GM18505 (cell line): ENCODE measurements around the gene PKLR.
"Not testable (repeated sequence)": the region's sequence is repeated elsewhere in the genome, so short reads cannot be mapped to it uniquely, and the experiment has no call there.

ENCODE experiments used
- ATAC-seq: cut with Tn5 transposase; IDR thresholded peaks from one replicate; pipeline ENCODE4 v1.9.1; 2021; ENCODE audit not compliant: unreplicated experiment
- POLR2A ChIP-seq: IDR thresholded peaks from 4 replicates; pipeline ENCODE4 v1.6.1; 2011; ENCODE audit warnings: borderline replicate concordance; ENCODE audit not compliant: insufficient read depth, insufficient read length; ENCODE audit errors: extremely low read depth

The PKLR gene

DNA sequence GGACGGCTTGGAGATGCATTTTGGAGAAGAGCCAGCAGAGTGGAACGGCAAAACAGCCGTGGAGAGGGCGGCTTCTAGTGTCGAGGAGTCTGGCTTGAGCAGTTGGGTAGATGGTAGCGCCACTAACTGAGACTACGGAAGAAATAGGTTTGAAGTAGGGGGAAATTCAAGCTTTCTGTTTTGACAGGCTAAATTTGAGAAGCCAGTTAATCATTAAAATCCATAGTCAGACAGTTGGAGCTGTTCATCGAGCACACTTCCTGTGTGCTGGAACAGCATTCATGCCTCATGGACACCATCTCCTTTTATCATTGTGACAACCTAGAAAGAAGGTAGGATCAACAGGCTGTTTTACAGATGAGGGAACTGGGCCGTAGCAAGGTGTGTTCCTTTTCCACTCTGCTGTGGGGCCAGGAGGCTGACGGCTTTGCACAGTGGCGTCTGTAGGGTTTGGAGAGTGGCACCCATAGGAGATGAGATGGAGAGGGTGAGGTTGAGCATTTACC, 3.4 kb upstream of the PKLR start:
- ATAC-seq: no peak
- TF ChIP-seq POLR2A: no peak

DNA sequence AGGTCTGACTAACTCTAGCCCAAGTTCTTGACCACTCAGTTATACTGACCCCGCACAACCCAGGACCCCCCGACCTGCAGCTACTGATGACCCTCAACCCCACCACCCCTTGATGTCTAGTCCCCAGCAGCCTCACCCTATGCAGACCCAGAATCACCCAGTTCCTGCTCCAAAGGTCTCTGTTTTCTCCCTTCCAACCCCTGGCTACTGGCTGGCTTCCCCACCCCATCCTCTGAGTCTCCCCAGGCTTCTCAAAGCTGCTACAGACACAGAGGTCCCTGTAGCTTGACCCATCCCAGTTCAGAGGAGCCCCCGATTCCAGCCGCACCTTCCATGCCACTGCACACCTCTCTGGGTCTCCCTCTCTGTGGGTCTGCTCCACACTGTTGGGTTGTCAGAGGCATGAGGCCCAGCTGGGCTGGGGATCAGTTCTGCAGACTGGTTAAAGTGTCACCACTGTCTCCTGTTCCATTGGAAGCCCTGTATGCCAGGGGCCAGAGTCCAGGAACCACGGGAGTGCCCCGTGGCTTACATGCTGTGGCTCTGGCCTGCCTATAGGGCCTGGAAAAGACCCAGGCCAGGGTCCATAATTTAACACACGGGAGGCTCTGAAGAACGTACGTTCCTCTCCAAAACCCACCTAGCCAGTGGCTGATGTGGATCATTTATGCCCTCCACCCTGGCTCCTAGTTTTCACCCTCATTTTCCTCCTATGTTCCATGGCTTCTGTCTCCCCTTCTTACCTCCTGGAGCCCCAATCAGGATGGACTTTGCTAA, 497 bp downstream of the PKLR start:
- ATAC-seq: no peak
- TF ChIP-seq POLR2A: no peak

DNA sequence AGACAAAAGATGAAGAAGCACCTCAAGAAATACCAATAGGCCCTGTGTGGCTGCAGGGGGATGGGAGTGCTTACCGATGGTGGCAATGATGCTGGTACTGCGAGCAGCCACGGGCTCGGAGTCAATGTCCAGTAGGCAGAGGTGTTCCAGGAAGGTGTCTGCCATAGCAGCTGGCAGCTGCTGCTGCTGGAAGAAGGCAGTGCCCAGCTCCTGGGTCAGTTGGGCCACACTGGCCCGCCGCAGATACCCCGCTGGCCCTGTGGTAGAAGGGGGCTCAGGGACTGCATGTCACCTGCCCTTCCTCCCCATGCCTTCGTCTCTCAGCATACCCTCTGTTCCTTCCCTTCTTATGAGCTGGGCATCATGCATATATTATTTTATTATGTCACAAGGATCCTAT, 1.2 kb downstream of the PKLR start:
- TF ChIP-seq POLR2A: no peak
- no peak for ATAC-seq

- no peak for ATAC-seq
- no peak for TF ChIP-seq POLR2A
Measured at GRCh38 chr1:155297384-155297783, 3.9 kb downstream of the PKLR start.

DNA sequence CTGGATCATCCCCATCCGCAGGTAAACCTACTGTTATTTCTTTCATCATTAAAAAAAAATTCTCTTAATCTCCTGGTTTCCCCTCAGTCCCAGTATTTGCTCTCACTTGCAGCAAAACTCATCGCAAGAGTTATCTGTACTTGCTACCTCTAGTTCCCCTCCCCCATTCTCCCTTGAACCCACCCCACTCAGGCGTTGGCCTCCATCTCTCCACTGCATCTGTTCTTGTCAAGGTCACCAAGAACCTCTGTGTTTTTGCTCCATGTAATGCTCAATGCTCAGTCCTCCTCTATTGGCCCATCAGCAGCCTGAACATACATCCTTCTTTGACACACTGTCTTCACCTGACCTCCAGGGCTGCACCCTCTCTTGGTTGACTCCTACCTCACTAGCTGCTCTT, 4.6 kb downstream of the PKLR start:
- no peak for ATAC-seq
- no peak for TF ChIP-seq POLR2A

- no peak for ATAC-seq
- no peak for TF ChIP-seq POLR2A
Measured at GRCh38 chr1:155295942-155296267, 5.3 kb downstream of the PKLR start.

DNA sequence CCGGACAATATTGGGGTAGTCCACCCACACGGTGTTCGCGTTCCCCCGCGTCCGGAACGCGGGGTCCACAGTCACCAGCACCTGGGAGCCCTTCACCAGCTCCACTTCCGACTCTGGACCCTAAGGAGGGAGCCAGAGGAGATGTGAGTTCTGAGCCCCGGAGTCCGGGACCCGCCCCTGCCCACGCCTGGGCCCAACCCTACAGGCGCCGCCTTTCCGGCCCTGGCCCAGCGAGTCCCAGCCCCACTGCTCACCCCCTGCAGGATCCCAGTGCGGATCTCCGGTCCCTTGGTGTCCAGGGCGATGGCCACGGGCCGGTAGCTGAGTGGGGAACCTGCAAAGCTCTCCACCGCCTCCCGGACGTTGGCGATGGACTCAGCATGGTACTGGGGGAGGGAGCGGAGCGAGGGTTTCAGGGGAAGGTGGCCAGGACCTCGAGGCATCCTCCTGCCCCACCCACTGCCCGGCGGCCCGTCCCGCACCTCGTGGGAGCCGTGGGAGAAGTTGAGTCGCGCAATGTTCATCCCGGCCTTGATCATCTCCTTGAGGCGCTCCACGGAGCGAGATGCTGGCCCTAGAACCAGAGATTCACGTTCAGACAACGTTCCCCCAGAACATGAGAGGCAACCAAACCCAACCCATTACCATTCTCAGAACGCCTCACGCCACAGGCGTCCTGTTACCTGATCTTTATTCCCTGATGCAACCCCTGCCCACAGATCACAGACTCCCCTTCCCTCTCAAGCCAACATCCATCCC, 5.9 kb downstream of the PKLR start:
- TF ChIP-seq POLR2A: no peak
- no peak for ATAC-seq

DNA sequence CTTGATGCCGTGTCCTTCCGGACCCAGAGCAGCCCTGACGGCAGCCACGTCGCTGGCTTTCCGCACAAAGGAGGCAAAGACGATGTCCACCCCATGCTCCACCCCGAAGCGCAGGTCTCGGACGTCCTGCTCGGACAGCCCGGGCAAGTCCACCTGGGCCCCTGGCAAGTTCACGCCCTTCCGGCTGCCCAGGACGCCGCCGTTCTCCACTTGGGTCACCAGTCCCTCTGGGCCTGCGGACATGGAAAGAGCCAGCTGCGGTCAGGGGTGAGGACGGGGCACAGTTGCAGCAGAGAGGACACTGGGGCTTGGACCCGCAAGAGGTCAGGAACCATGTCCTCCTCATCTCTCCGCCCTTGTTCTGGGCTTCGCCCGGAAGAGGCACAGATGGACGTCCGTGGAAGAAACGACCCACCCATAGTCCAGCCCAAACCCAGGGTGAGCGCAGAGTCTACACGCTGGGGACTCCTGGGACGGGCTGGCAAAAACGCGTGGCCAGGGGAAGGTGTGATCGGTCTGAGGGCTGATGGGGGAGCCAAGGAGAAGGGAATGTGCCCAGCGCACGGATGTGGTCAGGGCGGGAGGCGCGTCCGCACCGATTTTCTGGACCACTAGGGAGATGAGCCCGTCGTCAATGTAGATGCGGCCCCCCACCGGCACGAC, 6.6 kb downstream of the PKLR start:
- ATAC-seq: no peak

DNA sequence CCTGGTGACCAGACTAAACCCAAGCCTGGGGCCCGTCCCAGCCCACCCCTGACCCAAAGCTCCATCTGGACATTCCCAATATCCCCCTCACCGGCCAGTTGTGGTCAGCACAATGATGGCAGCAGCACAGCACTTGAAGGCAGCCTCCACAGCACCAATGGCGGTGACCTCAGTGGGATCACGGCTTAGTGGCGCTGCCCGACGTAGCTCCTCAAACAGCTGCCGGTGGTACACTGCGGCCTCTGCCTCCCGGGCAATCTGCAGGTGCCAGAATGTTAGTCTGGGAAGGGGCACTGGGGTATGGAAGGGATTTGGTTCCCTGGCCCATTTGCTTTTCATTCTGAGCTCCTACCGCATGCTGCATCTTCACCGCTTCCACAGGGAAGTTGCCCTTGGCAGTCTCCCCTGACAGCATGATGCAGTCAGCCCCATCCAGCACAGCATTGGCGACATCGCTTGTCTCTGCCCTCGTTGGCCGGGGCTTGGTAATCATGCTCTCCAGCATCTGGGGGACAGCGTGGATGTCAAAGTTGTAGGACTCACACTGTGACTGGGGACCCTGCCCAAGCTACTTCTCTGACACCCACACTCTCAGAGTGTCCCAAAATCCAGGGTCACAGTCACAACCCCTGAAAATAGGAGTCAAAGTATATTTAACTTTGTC, 8.0 kb downstream of the PKLR start:
- no peak for TF ChIP-seq POLR2A
- no peak for ATAC-seq

More for the DNA sequence above, 6.6 kb downstream of the PKLR start:
- no peak for TF ChIP-seq POLR2A

- ATAC-seq: not testable (repeated sequence)
Measured at GRCh38 chr1:155291006-155291405, 10.2 kb downstream of the PKLR start.

DNA sequence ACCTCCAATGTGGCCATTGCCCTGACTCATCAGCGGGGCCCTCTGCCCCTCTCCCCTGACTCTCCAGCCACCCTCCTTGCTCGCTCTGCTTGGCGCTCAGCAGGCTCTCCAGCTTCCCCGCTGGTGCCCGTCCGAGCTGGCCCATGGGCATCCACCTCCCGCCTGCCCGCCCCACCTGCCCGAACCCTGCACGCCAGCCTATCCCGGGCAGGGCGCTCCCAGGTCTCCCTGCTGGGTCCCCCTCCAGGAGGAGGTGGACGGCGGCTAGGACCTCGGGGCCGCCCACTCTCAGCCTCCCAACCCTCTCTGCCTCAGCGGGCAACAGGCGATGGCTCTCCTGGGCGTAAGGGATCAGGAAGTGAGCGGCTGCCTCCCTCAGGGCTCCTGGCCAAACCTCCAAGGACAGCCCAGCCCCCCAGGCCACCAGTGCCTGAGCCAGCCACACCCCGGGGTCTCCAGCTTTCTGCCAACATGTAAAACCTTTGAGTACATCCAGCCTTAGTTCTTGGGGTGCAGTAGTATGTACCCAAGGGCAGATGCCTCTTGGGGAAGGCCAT, 13.2 kb downstream of the PKLR start:
- no peak for ATAC-seq
- no peak for TF ChIP-seq POLR2A

DNA sequence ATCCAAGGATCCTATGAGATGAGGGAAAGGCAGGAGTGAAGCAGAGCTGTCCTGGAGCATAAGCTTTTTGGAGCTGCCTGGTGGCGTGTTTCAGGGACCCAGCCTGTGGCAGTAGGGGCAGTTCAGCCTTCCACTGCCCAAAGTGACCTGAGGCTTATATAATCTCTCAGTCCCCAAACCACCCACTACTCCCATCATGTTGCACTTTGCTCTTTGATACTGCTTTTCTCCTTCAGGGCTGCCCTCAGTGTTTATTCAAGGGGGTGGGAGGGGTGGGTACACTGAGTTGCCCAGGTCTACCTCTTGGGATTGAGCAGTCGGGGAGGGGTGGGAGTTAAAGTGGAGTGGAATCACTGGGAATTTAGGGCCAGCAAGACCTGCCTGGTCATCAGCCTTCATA, 14.7 kb downstream of the PKLR start:
- no peak for ATAC-seq
- TF ChIP-seq POLR2A: no peak

- no peak for ATAC-seq
- TF ChIP-seq POLR2A: no peak
Measured at GRCh38 chr1:155285631-155286044, 15.6 kb downstream of the PKLR start.
